Suprapubic skin (tissue), 4 donors: Measurements from ENCODE around the gene NAGLU. TPM values are rescaled to one million over a fixed set of nuclear protein-coding genes. Genes with fewer than 3 reads are reported as not detected.
A peak's percentile ranks its signal among the peaks of the same experiment; 100 is the strongest.

Experiments used
- DNase-seq, 2 donors: peaks; one replicate each; pipeline ENCODE4 v3.0.0-alpha.2; 2019; ENCODE audit warnings: low spot score in 2 of 2
- H3K27ac ChIP-seq: fragments of 200-600 bp; sonication (generic); one replicate; pipeline ENCODE4 v1.5.1; 2019
- H3K27me3 ChIP-seq: fragments of 200-600 bp; sonication (generic); one replicate; pipeline ENCODE4 v1.5.1; 2019
- H3K36me3 ChIP-seq: fragments of 200-600 bp; sonication (generic); one replicate; pipeline ENCODE4 v1.5.1; 2019
- H3K4me1 ChIP-seq: fragments of 200-600 bp; sonication (generic); one replicate; pipeline ENCODE4 v1.5.1; 2019
- H3K4me3 ChIP-seq: fragments of 200-600 bp; sonication (generic); one replicate; pipeline ENCODE4 v1.5.1; 2019; ENCODE audit warnings: mild to moderate bottlenecking
- H3K9me3 ChIP-seq: fragments of 200-600 bp; sonication (generic); one replicate; pipeline ENCODE4 v1.5.1; 2019
- CTCF ChIP-seq, 2 donors: fragments of 200-600 bp in 1 of 2; fragments of 450-650 bp in 1 of 2; sonication (generic) in 1 of 2; IDR thresholded peaks; one replicate each; pipeline ENCODE4 v1.5.1; 2016 to 2019; ENCODE audit warnings: antibody characterized with exemption in 2 of 2, mild to moderate bottlenecking in 1 of 2, moderate library complexity in 1 of 2
- EP300 ChIP-seq: sonication (generic); formaldehyde crosslinking; IDR thresholded peaks from one replicate; pipeline ENCODE4 v1.6.1; 2017; ENCODE audit warnings: antibody characterized with exemption
- POLR2A ChIP-seq, 2 donors: fragments of 450-650 bp; IDR thresholded peaks; one replicate each; pipeline ENCODE4 v1.6.1; 2017; ENCODE audit warnings: antibody characterized with exemption in 2 of 2, mild to moderate bottlenecking in 2 of 2, moderate library complexity in 2 of 2
- POLR2AphosphoS5 ChIP-seq, 3 donors: sonication (generic); formaldehyde crosslinking; IDR thresholded peaks; one replicate each; pipeline ENCODE4 v1.6.1; 2017; ENCODE audit warnings: antibody characterized with exemption in 3 of 3
- WGBS: methylation state at CpG from one replicate; pipeline ENCODE4 v1.1.5; 2018; 5-methylcytosine and 5-hydroxymethylcytosine counted together
- total RNA-seq, 4 donors: library from RNA; depleted of rRNA; stranded (reverse); fragments of >200 nt; gene quantifications; one replicate each; pipeline ENCODE4 v1.1.0, GENCODE V29; 2016

Gene NAGLU
- total RNA-seq, 4 donors from 2014 or later, result 19.8 to 40.1 (median 30.4) TPM

- DNase-seq, result no peak
- 79% methylated on average over 9 of the region's 9 CpGs for WGBS
- no peaks in the 10 kb centered on the region for H3K9me3 ChIP-seq
- peaks cover 68% of the 10 kb centered on the region for H3K36me3 ChIP-seq
- TF ChIP-seq POLR2A (IDR thresholded peaks at IDR 0.05) (no peak), POLR2AphosphoS5 (IDR thresholded peaks at IDR 0.05) (no peak), CTCF (IDR thresholded peaks at IDR 0.05) (no peak), EP300 (no peak)
- peaks cover 25% of the 10 kb centered on the region for H3K4me1 ChIP-seq
- H3K27ac ChIP-seq, result no peak overlapping the region
- H3K4me3 ChIP-seq, result no peak overlapping the region
- H3K27me3 ChIP-seq, result no peaks in the 10 kb centered on the region
Observed at GRCh38 chr17:42512246-42512645, 23.8 kb upstream of the NAGLU start.

- H3K4me3 ChIP-seq, result no peak overlapping the region
- TF ChIP-seq POLR2A (IDR thresholded peaks at IDR 0.05) (no peak), POLR2AphosphoS5 (IDR thresholded peaks at IDR 0.05) (no peak), CTCF (IDR thresholded peaks at IDR 0.05) (no peak), EP300 (no peak)
- DNase-seq, result no peak
- H3K9me3 ChIP-seq, result no peaks in the 10 kb centered on the region
- peak overlapping the region; percentile 6 for H3K27ac ChIP-seq
- 79% methylated on average over 6 of the region's 6 CpGs for WGBS
- H3K27me3 ChIP-seq, result no peaks in the 10 kb centered on the region
- H3K36me3 ChIP-seq, result peaks cover 64% of the 10 kb centered on the region
- peaks cover 30% of the 10 kb centered on the region for H3K4me1 ChIP-seq
Observed at GRCh38 chr17:42512733-42513251, 23.2 kb upstream of the NAGLU start.

GRCh38 chr17:42513686-42514085 lies 22.4 kb upstream of the NAGLU start:
- Histone ChIP-seq H3K36me3 (peaks cover 55% of the 10 kb centered on the region), H3K4me1 (peaks cover 39% of the 10 kb centered on the region), H3K9me3 (no peaks in the 10 kb centered on the region), H3K27ac (no peak overlapping the region), H3K4me3 (no peak overlapping the region), H3K27me3 (no peaks in the 10 kb centered on the region)
- DNase-seq, result no peak
- 97% methylated on average over 11 of the region's 11 CpGs for WGBS
- no peak for TF ChIP-seq POLR2A (IDR thresholded peaks at IDR 0.05)
- TF ChIP-seq POLR2AphosphoS5 (IDR thresholded peaks at IDR 0.05), result no peak
- TF ChIP-seq EP300, result no peak
- no peak for TF ChIP-seq CTCF (IDR thresholded peaks at IDR 0.05)

GRCh38 chr17:42514279-42514678 lies 21.8 kb upstream of the NAGLU start:
- Histone ChIP-seq H3K9me3 (no peaks in the 10 kb centered on the region), H3K4me3 (no peak overlapping the region), H3K27ac (no peak overlapping the region), H3K27me3 (no peaks in the 10 kb centered on the region), H3K36me3 (peaks cover 49% of the 10 kb centered on the region), H3K4me1 (peaks cover 39% of the 10 kb centered on the region)
- DNase-seq, result no peak
- TF ChIP-seq POLR2A (IDR thresholded peaks at IDR 0.05), result no peak
- TF ChIP-seq CTCF (IDR thresholded peaks at IDR 0.05), result no peak
- TF ChIP-seq EP300, result no peak
- no peak for TF ChIP-seq POLR2AphosphoS5 (IDR thresholded peaks at IDR 0.05)
- WGBS, result no CpG with 5 or more reads among the region's 11 CpGs

GRCh38 chr17:42514867-42515266 lies 21.2 kb upstream of the NAGLU start:
- Histone ChIP-seq H3K27me3 (no peaks in the 10 kb centered on the region), H3K4me3 (no peak overlapping the region), H3K36me3 (peaks cover 43% of the 10 kb centered on the region), H3K9me3 (no peaks in the 10 kb centered on the region), H3K27ac (no peak overlapping the region), H3K4me1 (peaks cover 39% of the 10 kb centered on the region)
- no peak for DNase-seq
- TF ChIP-seq EP300 (no peak), POLR2AphosphoS5 (IDR thresholded peaks at IDR 0.05) (no peak), CTCF (IDR thresholded peaks at IDR 0.05) (no peak), POLR2A (IDR thresholded peaks at IDR 0.05) (no peak)
- WGBS, result 93% methylated on average over 8 of the region's 8 CpGs
